Heart right ventricle (tissue), 16 donors: ENCODE results near the gene HACD1. TPM values are rescaled to one million over a fixed set of nuclear protein-coding genes. Genes with fewer than 3 reads are reported as not detected.

ENCODE experiments used
- ATAC-seq, 8 donors: fragments of 200-7000 bp; cut with Tn5 transposase; one replicate each; pipeline ENCODE4 v1.9.1; 2020; ENCODE audit warnings: mild to moderate bottlenecking in 8 of 8, moderate library complexity in 8 of 8, moderate number of reproducible peaks in 1 of 8
- DNase-seq, 2 donors: peaks; one replicate each; pipeline ENCODE4 v3.0.0-alpha.2; 2020
- H3K27ac ChIP-seq, 10 donors: fragments of 200-600 bp; sonication (generic) in 2 of 10; one replicate each; pipeline versions ENCODE4 v1.5.0 to v1.8.0; 2020 to 2022; ENCODE audit warnings: mild to moderate bottlenecking in 3 of 10
- H3K27me3 ChIP-seq, 7 donors: fragments of 200-600 bp; one replicate each; pipeline ENCODE4 v1.8.0; 2021 to 2022; ENCODE audit warnings: mild to moderate bottlenecking in 2 of 7
- H3K36me3 ChIP-seq, 9 donors: fragments of 200-600 bp; sonication (generic) in 1 of 9; one replicate each; pipeline versions ENCODE4 v1.5.0 to v1.8.0; 2020 to 2022; ENCODE audit warnings: mild to moderate bottlenecking in 2 of 9
- H3K4me1 ChIP-seq, 9 donors: fragments of 200-600 bp; sonication (generic) in 1 of 9; one replicate each; pipeline versions ENCODE4 v1.5.0 to v1.8.0; 2020 to 2022; ENCODE audit warnings: mild to moderate bottlenecking in 4 of 9
- H3K4me3 ChIP-seq, 10 donors: fragments of 200-600 bp; sonication (generic) in 2 of 10; one replicate each; pipeline versions ENCODE4 v1.5.0 to v1.8.0; 2020 to 2022; ENCODE audit warnings: mild to moderate bottlenecking in 7 of 10, moderate library complexity in 2 of 10
- H3K9me3 ChIP-seq, 11 donors: fragments of 200-600 bp in 10 of 11; sonication (generic) in 2 of 11; one replicate each; pipeline versions ENCODE4 v1.5.0 to v1.8.0; 2013 to 2022; ENCODE audit warnings: mild to moderate bottlenecking in 2 of 11, control low read depth in 1 of 11, moderate library complexity in 1 of 11
- WGBS, 2 donors: extraction: QIAGEN DNeasy Blood & Tissue Kit; methylation state at CpG; one replicate each; pipeline ENCODE4 v1.1.7; 2013; ENCODE audit warnings: inconsistent platforms in 1 of 2; 5-methylcytosine and 5-hydroxymethylcytosine counted together
- intact Hi-C, 10 donors: fragments of 100-400 bp; cut with DNase I; formaldehyde crosslinking; loops; one replicate each; pipeline versions ENCODE4 v1.11.1 to v1.14.2; 2022
- polyA plus RNA-seq, 2 donors: library from polyadenylated mRNA; stranded (reverse); fragments of 200-250 nt; gene quantifications; one replicate each; pipeline ENCODE4 v1.2.3, GENCODE V29; 2013
- total RNA-seq, 10 donors: library from RNA; stranded (reverse); fragmentation: NEBNext Ultra II Directional in 3 of 10; extraction: Animal tissue kit (Norgen Biotek cat#: 25700) in 3 of 10; gene quantifications; one replicate each; pipeline versions ENCODE4 v1.2.1 to v1.2.4, GENCODE V29; 2021 to 2023
- TF ChIP-seq, protein P1 (sequence below), 9 donors: fragments of 200-600 bp; sonication (generic) in 2 of 9; IDR thresholded peaks; one replicate each; pipeline versions ENCODE4 v1.5.0 to v1.8.0; 2021 to 2022; ENCODE audit warnings: antibody characterized with exemption in 9 of 9, mild to moderate bottlenecking in 5 of 9, moderate library complexity in 1 of 9
- donor health status: Arrhythmogenic right ventricular cardiomyopathy.
- donor health status: ischemic (EF 13 %, LVEDD 7.1; RV severe dilation, severe dysfunction).
- donor health status: healthy with polysubstance abuse.
- donor health status: DM: no; HTN: yes; CAD: no.
- donor health status: DM: no; HTN: no; CAD: no.
- donor health status: ischemic (EF 25% LVEDD 6.9; RV normal size, moderate dysfunction).
- donor health status: ischemic (EF 25% LVEDD 5.7; RV mildly dilated, moderate dysfunction).
- donor health status: healthy.
- donor health status: DM: yes; HTN: yes; CAD: no.
- donor health status: Ischemic cardiomyopathy.
- donor health status: ischemic (EF 35%, LVEDD 5.7; RV mildly dilated, moderate dysfunction).
- donor health status: nonischemic (EF 11% LVEDD 7.7; RV severe dilation, severe dysfunction).
- donor health status: DM: yes; HTN: yes; CAD: no.
- donor health status: PGD.
- donor health status: ischemic (EF 29% LVEDD 5.4; RV normal size, mild dysfunction).
- donor health status: nonischemic (EF 23%, LVEDD 6.1; RV moderate dilation, normal function).

HACD1 gene
- total and polyA plus RNA-seq, 12 donors: 109 to 242 (median 170) TPM

DNA sequence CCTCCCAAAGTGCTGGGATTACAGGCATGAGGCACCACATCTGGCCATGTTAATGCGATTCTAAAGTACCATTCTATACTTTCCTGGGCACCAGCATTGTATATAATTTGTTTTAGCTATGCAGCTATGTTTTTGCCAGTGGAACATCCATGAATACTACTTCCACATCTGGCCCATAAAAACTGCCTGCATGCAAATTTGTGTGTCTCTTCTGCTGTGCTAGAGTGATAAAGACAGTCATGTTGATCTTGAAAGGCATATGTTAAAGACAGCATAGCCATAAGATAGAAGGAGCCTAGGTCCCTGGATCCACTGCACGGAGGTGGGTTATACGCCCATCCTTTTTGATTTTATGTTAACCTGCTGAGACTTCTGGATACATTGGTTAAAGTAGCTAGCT is 52.3 kb downstream of the HACD1 start:
- intact Hi-C loops: no loop called here
- ATAC-seq: no peak
- Histone ChIP-seq H3K4me3 (no peak overlapping the region), H3K27me3 (no peaks in the 10 kb centered on the region), H3K27ac (no peak overlapping the region), H3K9me3 (no peaks in the 10 kb centered on the region), H3K36me3 (no peaks in the 10 kb centered on the region), H3K4me1 (no peaks in the 10 kb centered on the region)
- 99% methylated on average over 3 of the region's 3 CpGs for WGBS, 2 donors
- DNase-seq: no peak
- TF ChIP-seq, protein P1, sequence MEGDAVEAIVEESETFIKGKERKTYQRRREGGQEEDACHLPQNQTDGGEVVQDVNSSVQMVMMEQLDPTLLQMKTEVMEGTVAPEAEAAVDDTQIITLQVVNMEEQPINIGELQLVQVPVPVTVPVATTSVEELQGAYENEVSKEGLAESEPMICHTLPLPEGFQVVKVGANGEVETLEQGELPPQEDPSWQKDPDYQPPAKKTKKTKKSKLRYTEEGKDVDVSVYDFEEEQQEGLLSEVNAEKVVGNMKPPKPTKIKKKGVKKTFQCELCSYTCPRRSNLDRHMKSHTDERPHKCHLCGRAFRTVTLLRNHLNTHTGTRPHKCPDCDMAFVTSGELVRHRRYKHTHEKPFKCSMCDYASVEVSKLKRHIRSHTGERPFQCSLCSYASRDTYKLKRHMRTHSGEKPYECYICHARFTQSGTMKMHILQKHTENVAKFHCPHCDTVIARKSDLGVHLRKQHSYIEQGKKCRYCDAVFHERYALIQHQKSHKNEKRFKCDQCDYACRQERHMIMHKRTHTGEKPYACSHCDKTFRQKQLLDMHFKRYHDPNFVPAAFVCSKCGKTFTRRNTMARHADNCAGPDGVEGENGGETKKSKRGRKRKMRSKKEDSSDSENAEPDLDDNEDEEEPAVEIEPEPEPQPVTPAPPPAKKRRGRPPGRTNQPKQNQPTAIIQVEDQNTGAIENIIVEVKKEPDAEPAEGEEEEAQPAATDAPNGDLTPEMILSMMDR (IDR thresholded peaks at IDR 0.05): no peak

DNA sequence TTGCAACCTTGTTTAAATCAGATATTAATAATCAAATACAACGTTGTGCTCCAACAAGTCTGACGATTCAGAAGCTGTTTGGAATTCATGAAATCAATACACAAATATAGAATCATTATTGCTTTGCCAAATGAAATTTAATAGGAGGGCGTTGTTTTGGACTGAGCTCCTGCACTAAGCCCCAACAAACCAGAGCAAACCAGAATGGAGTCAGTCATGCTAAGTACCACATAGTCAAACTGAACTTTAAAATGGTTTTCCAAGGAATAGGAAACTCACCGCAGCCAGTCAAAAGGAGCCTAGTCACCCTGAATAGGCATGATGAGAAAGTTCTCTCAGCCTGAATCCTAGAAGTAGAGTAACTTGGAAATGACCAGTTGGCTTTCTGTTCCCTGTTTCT is 53.7 kb downstream of the HACD1 start:
- intact Hi-C loops: no loop called here

DNA sequence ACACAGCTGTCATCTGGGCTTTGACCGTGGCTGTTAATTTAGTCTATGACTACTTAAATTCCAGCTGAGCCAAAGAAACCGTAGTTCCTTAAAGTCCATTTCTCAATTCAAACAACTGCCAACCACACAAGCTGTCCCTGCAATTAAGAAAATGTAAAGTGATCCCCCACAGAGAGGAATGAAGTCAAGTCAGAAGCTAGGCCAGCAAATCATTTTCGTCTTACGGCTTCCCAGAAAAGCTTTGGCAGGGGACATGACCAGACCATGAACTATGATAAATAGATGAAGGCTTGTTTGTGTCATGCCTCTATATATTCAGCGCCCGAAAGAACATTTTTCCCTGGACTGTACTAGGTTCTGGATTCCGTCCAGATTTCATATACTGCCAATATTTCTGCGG is 54.6 kb downstream of the HACD1 start:
- no peaks in the 10 kb centered on the region for H3K9me3 ChIP-seq
- DNase-seq (no peak), ATAC-seq (no peak)
- no peaks in the 10 kb centered on the region for H3K4me1 ChIP-seq
- no peaks in the 10 kb centered on the region for H3K27me3 ChIP-seq
- TF ChIP-seq, protein P1 (IDR thresholded peaks at IDR 0.05): no peak
- intact Hi-C loops: no loop called here
- H3K4me3 ChIP-seq: no peak overlapping the region
- H3K27ac ChIP-seq: no peak overlapping the region
- H3K36me3 ChIP-seq: no peaks in the 10 kb centered on the region
- 62 to 66% methylated on average over 8 of the region's 8 CpGs for WGBS, 2 donors

More for the DNA sequence above, 53.7 kb downstream of the HACD1 start:
- 77 to 85% methylated on average over 4 of the region's 4 CpGs for WGBS, 2 donors
- DNase-seq (no peak), ATAC-seq (no peak)
- no peaks in the 10 kb centered on the region for H3K36me3 ChIP-seq
- no peak overlapping the region for H3K4me3 ChIP-seq
- TF ChIP-seq, protein P1 (IDR thresholded peaks at IDR 0.05): no peak
- no peaks in the 10 kb centered on the region for H3K4me1 ChIP-seq
- H3K27ac ChIP-seq: no peak overlapping the region
- no peaks in the 10 kb centered on the region for H3K9me3 ChIP-seq
- no peaks in the 10 kb centered on the region for H3K27me3 ChIP-seq

DNA sequence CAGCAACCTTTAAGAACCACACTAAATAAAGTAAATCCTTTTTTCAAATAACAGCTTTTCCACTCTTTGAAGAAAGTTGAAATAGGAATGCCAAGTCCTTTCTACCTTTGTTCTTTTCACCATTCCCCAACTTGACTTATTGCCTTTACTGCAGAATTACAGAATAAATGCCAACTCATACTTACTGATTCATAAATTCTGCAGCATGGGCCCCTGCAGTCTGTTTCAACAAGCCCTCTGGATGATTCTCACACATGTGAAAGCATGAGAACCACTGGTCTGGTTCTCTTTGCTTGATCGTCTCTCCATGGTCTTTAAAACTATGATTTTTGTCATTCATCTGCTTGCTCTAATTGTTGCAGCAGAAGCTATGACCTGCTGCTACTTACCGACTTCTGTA is 56.1 kb downstream of the HACD1 start:
- H3K27ac ChIP-seq: no peak overlapping the region
- H3K36me3 ChIP-seq: no peaks in the 10 kb centered on the region
- H3K9me3 ChIP-seq: no peaks in the 10 kb centered on the region
- TF ChIP-seq, protein P1 (IDR thresholded peaks at IDR 0.05): no peak
- no peaks in the 10 kb centered on the region for H3K27me3 ChIP-seq
- DNase-seq (no peak), ATAC-seq (no peak)
- H3K4me3 ChIP-seq: no peak overlapping the region
- intact Hi-C loops: no loop called here
- WGBS, 2 donors: 93 to 94% methylated on average over 2 of the region's 2 CpGs
- no peaks in the 10 kb centered on the region for H3K4me1 ChIP-seq

DNA sequence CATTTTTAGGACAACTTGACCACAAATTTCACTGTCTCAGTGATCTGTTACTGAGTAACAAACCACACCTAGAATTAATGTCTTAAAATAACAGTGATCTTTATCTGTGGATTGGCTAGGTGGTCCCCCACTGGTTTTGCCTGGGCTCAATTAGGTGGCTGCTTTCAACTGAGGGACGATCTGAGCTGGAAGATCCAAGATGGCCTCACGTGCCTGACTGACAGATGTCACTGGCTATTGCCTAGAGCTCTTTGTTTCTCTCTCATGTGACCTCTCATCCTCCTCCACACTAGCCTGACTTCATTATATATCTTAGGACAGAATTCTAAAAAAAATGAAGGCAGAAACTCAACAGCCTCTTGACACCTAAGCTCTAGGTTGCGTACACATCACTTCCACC is 59.7 kb downstream of the HACD1 start:
- DNase-seq (no peak), ATAC-seq (no peak)
- Histone ChIP-seq H3K4me3 (no peak overlapping the region), H3K9me3 (no peaks in the 10 kb centered on the region), H3K27ac (no peak overlapping the region), H3K27me3 (no peaks in the 10 kb centered on the region), H3K4me1 (no peaks in the 10 kb centered on the region), H3K36me3 (no peaks in the 10 kb centered on the region)
- TF ChIP-seq, protein P1 (IDR thresholded peaks at IDR 0.05): no peak
- intact Hi-C loops: no loop called here
- 58 to 95% methylated on average over 3 of the region's 3 CpGs for whole genome bisulfite sequencing, 2 donors
